GM23338 (cell line): ENCODE data around the gene REL. TPM values are rescaled to one million over a fixed set of nuclear protein-coding genes. Genes with fewer than 3 reads are reported as not detected.

Source experiments
- CREB1 ChIP-seq: fragments of 250-450 bp; sonication (Bioruptor Pico); IDR thresholded peaks from 2 replicates; pipeline ENCODE4 v1.5.0; 2020; ENCODE audit warnings: low read depth, mild to moderate bottlenecking, moderate library complexity
- CTCF ChIP-seq, 2 experiments: fragments of 200-600 bp in 1 of 2; sonication (generic) in 1 of 2; conservative IDR thresholded peaks; 2 replicates each; pipeline versions ENCODE4 v1.5.1 to v1.6.1; 2016 to 2017; ENCODE audit warnings: antibody characterized with exemption in 2 of 2, low read depth in 2 of 2, mild to moderate bottlenecking in 2 of 2, moderate library complexity in 1 of 2
- ETS1 ChIP-seq: IDR thresholded peaks from 2 replicates; pipeline ENCODE4 v1.6.1; 2016; ENCODE audit warnings: antibody characterized with exemption
- EZH2 ChIP-seq: fragments of 200-600 bp; sonication (generic); IDR thresholded peaks from one replicate; pipeline ENCODE4 v1.8.0; 2017; ENCODE audit warnings: antibody characterized with exemption, mild to moderate bottlenecking, low read depth; ENCODE audit not compliant: unreplicated experiment
- EZH2phosphoT487 ChIP-seq: fragments of 200-600 bp; sonication (generic); IDR thresholded peaks from one replicate; pipeline ENCODE4 v1.8.1; 2018; ENCODE audit warnings: antibody characterized with exemption; ENCODE audit not compliant: unreplicated experiment
- JUNB ChIP-seq: IDR thresholded peaks from one replicate; pipeline ENCODE4 v1.6.1; 2016; ENCODE audit warnings: antibody characterized with exemption; ENCODE audit not compliant: unreplicated experiment
- NANOG ChIP-seq: IDR thresholded peaks from 2 replicates; pipeline ENCODE4 v1.6.1; 2016; ENCODE audit warnings: antibody characterized with exemption, borderline replicate concordance
- POLR2AphosphoS5 ChIP-seq: IDR thresholded peaks from 2 replicates; pipeline ENCODE4 v1.6.1; 2016; ENCODE audit warnings: antibody characterized with exemption, low read depth
- STAT1 ChIP-seq: IDR thresholded peaks from one replicate; pipeline ENCODE4 v1.6.1; 2016; ENCODE audit warnings: antibody characterized with exemption; ENCODE audit not compliant: unreplicated experiment
- ZNF462 ChIP-seq: fragments of 250-450 bp; sonication (Bioruptor Pico); IDR thresholded peaks from 2 replicates; pipeline ENCODE4 v1.5.0; 2020; ENCODE audit warnings: mild to moderate bottlenecking, moderate library complexity
- polyA plus RNA-seq: library from polyadenylated mRNA; unstranded; fragments of >200 nt; fragmentation: Nextera tagmentation; extraction: Ambion mirVana; gene quantifications from 2 replicates; pipeline ENCODE4 v1.2.1, GENCODE V29; 2016
- total RNA-seq: library from RNA; depleted of rRNA; stranded (reverse); fragments of >200 nt; shearing (Covaris generic); gene quantifications from 2 replicates; pipeline ENCODE4 v1.2.3, GENCODE V29; 2014

REL gene
- total and polyA plus RNA-seq, 2 experiments from 2014 or later, result 4.1 to 8.0 TPM

GRCh38 chr2:60883896-60884295 is 2.5 kb downstream of the REL start (continued):
- TF ChIP-seq ZNF462 (CRISPR knock-in tag) (no peak), CTCF (conservative IDR thresholded peaks at IDR 0.05; ENCODE audit: low read depth in 2 of 2) (no peak), ETS1 (no peak), EZH2 (no peak), CREB1 (CRISPR knock-in tag) (no peak), JUNB (no peak), STAT1 (no peak), NANOG (no peak), POLR2AphosphoS5 (no peak), EZH2phosphoT487 (no peak)
